HG02678 (cell line): Measurements from ENCODE around the gene EFNA1.

ENCODE experiments used
- ATAC-seq: cut with Tn5 transposase; IDR thresholded peaks from one replicate; pipeline ENCODE4 v1.9.1; 2021; ENCODE audit warnings: mild to moderate bottlenecking, moderate library complexity; ENCODE audit not compliant: unreplicated experiment

Gene EFNA1

GRCh38 chr1:155173478-155174323 lies 46.0 kb downstream of the EFNA1 start, which contains the start of gene TRIM46:
Gene TRIM46 (plus strand): TSS chr1:155173849. CDS start chr1:155173967, 118 bp downstream.
- no peak for ATAC-seq

- no peak for ATAC-seq
Observed at GRCh38 chr1:155174324-155175280, 46.9 kb downstream of the EFNA1 start.

- ATAC-seq = no peak
Observed at GRCh38 chr1:155175281-155175926, 47.7 kb downstream of the EFNA1 start.

- ATAC-seq = no peak
Observed at GRCh38 chr1:155175927-155176371, 48.3 kb downstream of the EFNA1 start.

GRCh38 chr1:155176544-155177071 lies 48.9 kb downstream of the EFNA1 start:
- no peak for ATAC-seq

GRCh38 chr1:155177192-155177917 lies 49.7 kb downstream of the EFNA1 start:
- no peak for ATAC-seq

GRCh38 chr1:155177918-155178281 lies 50.2 kb downstream of the EFNA1 start:
- ATAC-seq = no peak

- ATAC-seq = no peak
Observed at GRCh38 chr1:155178441-155179111, 50.9 kb downstream of the EFNA1 start.

GRCh38 chr1:155179112-155180031 lies 51.7 kb downstream of the EFNA1 start:
- no peak for ATAC-seq

- no peak for ATAC-seq
Observed at GRCh38 chr1:155181371-155182051, 53.8 kb downstream of the EFNA1 start.

- ATAC-seq = no peak
Observed at GRCh38 chr1:155182052-155182550, 54.4 kb downstream of the EFNA1 start.

- ATAC-seq = no peak
Observed at GRCh38 chr1:155183775-155184221, 56.1 kb downstream of the EFNA1 start.

- no peak for ATAC-seq
Observed at GRCh38 chr1:155184351-155184811, 56.7 kb downstream of the EFNA1 start.
